H1 (cell line): ENCODE data around the gene AIG1. TPM values are rescaled to one million over a fixed set of nuclear protein-coding genes. Genes with fewer than 3 reads are reported as not detected.

ENCODE experiments used
- CTCF ChIA-PET: fragments of 300-600 bp; sonication (Branson Sonifier 250); formaldehyde crosslinking; loops from one replicate; lab custom pipeline; 2021; ENCODE audit not compliant: partially characterized antibody; lab: Charles Lee
- POLR2A ChIA-PET: fragments of 300-600 bp; sonication (Branson Sonifier 250); formaldehyde crosslinking; loops from one replicate; lab custom pipeline; 2021; ENCODE audit warnings: inconsistent platforms; ENCODE audit not compliant: partially characterized antibody; lab: Charles Lee
- DNase-seq, 2 experiments: peaks; one replicate each; pipeline versions ENCODE4 v3.0.0 to v3.0.0-alpha.2; 2010 to 2022; ENCODE audit warnings: low spot score in 2 of 2, low read depth in 1 of 2, mixed read lengths in 1 of 2
- FAIRE-seq: peaks from 2 replicates; lab custom pipeline; 2011; peaks lifted over from hg19 to GRCh38; lab: Jason Lieb, UNC
- H2AFZ ChIP-seq: 2 replicates; pipeline ENCODE4 v1.8.1; 2012; ENCODE audit warnings: low read length, inconsistent platforms
- H2AK5ac ChIP-seq: 2 replicates; pipeline ENCODE4 v1.6.1; 2013; ENCODE audit warnings: low read depth, low read length
- H2BK120ac ChIP-seq: replicated peaks from 2 replicates; pipeline ENCODE3; 2013; ENCODE audit warnings: low read depth, low read length, inconsistent platforms
- H2BK12ac ChIP-seq: 2 replicates; pipeline ENCODE4 v1.6.1; 2013; ENCODE audit warnings: low read depth, low read length
- H2BK15ac ChIP-seq: 2 replicates; pipeline ENCODE4 v1.6.1; 2013; ENCODE audit warnings: low read length
- H2BK20ac ChIP-seq: 2 replicates; pipeline ENCODE4 v1.6.1; 2013; ENCODE audit warnings: low read length
- H2BK5ac ChIP-seq: 2 replicates; pipeline ENCODE4 v1.6.1; 2013; ENCODE audit warnings: low read depth, low read length
- H3K14ac ChIP-seq: 2 replicates; pipeline ENCODE4 v1.6.1; 2013; ENCODE audit warnings: inconsistent platforms; ENCODE audit not compliant: insufficient read length
- H3K18ac ChIP-seq: 2 replicates; pipeline ENCODE4 v1.6.1; 2013; ENCODE audit warnings: low read length; ENCODE audit errors: extremely low read depth
- H3K23ac ChIP-seq: 2 replicates; pipeline ENCODE4 v1.6.1; 2013; ENCODE audit warnings: inconsistent platforms; ENCODE audit not compliant: insufficient read length
- H3K23me2 ChIP-seq: 2 replicates; pipeline ENCODE4 v1.6.1; 2013; ENCODE audit warnings: low read depth, low read length
- H3K27ac ChIP-seq: 2 replicates; pipeline ENCODE4 v1.6.1; 2011; ENCODE audit warnings: low read depth, low read length, inconsistent platforms
- H3K27me3 ChIP-seq, 4 experiments: replicated peaks in 1 of 4; 1 replicate in 1 of 4; 2 replicates in 3 of 4; pipeline versions ENCODE4 v1.6.1 to v1.8.1; 2011 to 2013; ENCODE audit warnings: low read length in 3 of 4, mild to moderate bottlenecking in 3 of 4, inconsistent platforms in 2 of 4, mixed read lengths in 2 of 4, moderate library complexity in 1 of 4; ENCODE audit not compliant: control insufficient read depth in 3 of 4, insufficient read depth in 3 of 4; ENCODE audit errors: extremely low read depth in 1 of 4
- H3K36me3 ChIP-seq, 4 experiments: 2 replicates each; pipeline versions ENCODE4 v1.6.1 to v1.8.1; 2011 to 2013; ENCODE audit warnings: mild to moderate bottlenecking in 4 of 4, low read length in 3 of 4, moderate library complexity in 2 of 4, control low read depth in 1 of 4, inconsistent platforms in 1 of 4; ENCODE audit not compliant: insufficient read depth in 4 of 4, control insufficient read depth in 2 of 4
- H3K4ac ChIP-seq: replicated peaks from 2 replicates; pipeline ENCODE3; 2013; ENCODE audit warnings: low read length, low read depth, mixed read lengths, inconsistent platforms; ENCODE audit not compliant: insufficient read length
- H3K4me1 ChIP-seq, 4 experiments: replicated peaks in 1 of 4; 1 replicate in 1 of 4; 2 replicates in 3 of 4; pipeline versions ENCODE4 v1.6.1 to v1.8.1; 2011 to 2013; ENCODE audit warnings: low read length in 3 of 4, inconsistent platforms in 2 of 4, mixed read lengths in 1 of 4; ENCODE audit not compliant: insufficient read depth in 4 of 4, control insufficient read depth in 3 of 4
- H3K4me2 ChIP-seq, 2 experiments: 2 replicates each; pipeline versions ENCODE4 v1.6.1 to v1.8.1; 2011 to 2013; ENCODE audit warnings: low read depth in 2 of 2, low read length in 2 of 2, control low read depth in 1 of 2, inconsistent platforms in 1 of 2, mild to moderate bottlenecking in 1 of 2; ENCODE audit not compliant: insufficient read depth in 1 of 2
- H3K4me3 ChIP-seq, 4 experiments: fragments of 200-600, 300-600 bp in 1 of 4; sonication (generic), shearing (Covaris generic), sonication (Bioruptor Twin) in 1 of 4; 2 replicates each; pipeline versions ENCODE4 v1.5.1 to v1.8.1; 2011 to 2016; ENCODE audit warnings: low read length in 4 of 4, low read depth in 3 of 4, control low read depth in 2 of 4, inconsistent platforms in 2 of 4, mild to moderate bottlenecking in 2 of 4, mixed read lengths in 1 of 4, moderate library complexity in 1 of 4; ENCODE audit not compliant: insufficient read depth in 2 of 4; ENCODE audit errors: extremely low read depth in 1 of 4
- H3K56ac ChIP-seq: replicated peaks from 2 replicates; pipeline ENCODE3; 2013; ENCODE audit warnings: low read depth, mild to moderate bottlenecking, mixed read lengths, low read length, inconsistent platforms; ENCODE audit not compliant: insufficient read length
- H3K79me1 ChIP-seq: 2 replicates; pipeline ENCODE4 v1.6.1; 2013; ENCODE audit warnings: low read depth, low read length, control low read depth
- H3K79me2 ChIP-seq, 2 experiments: 2 replicates each; pipeline versions ENCODE4 v1.6.1 to v1.8.1; 2012 to 2013; ENCODE audit warnings: low read length in 2 of 2, mild to moderate bottlenecking in 2 of 2, inconsistent platforms in 1 of 2; ENCODE audit not compliant: insufficient read depth in 2 of 2, control insufficient read depth in 1 of 2
- H3K9ac ChIP-seq, 4 experiments: replicated peaks in 1 of 4; 1 replicate in 1 of 4; 2 replicates in 3 of 4; pipeline versions ENCODE4 v1.6.1 to v1.8.1; 2011 to 2013; ENCODE audit warnings: low read depth in 3 of 4, low read length in 3 of 4, control low read depth in 2 of 4, mild to moderate bottlenecking in 2 of 4, moderate library complexity in 2 of 4, inconsistent platforms in 1 of 4; ENCODE audit errors: extremely low read depth in 1 of 4
- H3K9me3 ChIP-seq, 2 experiments: 2 replicates each; pipeline versions ENCODE4 v1.6.1 to v1.8.1; 2012 to 2013; ENCODE audit warnings: mild to moderate bottlenecking in 2 of 2, moderate library complexity in 2 of 2, control low read depth in 1 of 2, inconsistent platforms in 1 of 2, low read depth in 1 of 2, low read length in 1 of 2, mixed read lengths in 1 of 2; ENCODE audit not compliant: insufficient read depth in 2 of 2
- H4K20me1 ChIP-seq, 2 experiments: replicated peaks in 1 of 2; 2 replicates each; pipeline versions ENCODE3 to v1.8.1; 2011 to 2013; ENCODE audit warnings: inconsistent platforms in 2 of 2, low read length in 2 of 2, mild to moderate bottlenecking in 1 of 2; ENCODE audit not compliant: insufficient read depth in 2 of 2, control insufficient read depth in 1 of 2
- H4K5ac ChIP-seq: 2 replicates; pipeline ENCODE4 v1.6.1; 2013; ENCODE audit warnings: low read length, low read depth, mixed read lengths, inconsistent platforms; ENCODE audit not compliant: insufficient read length
- H4K8ac ChIP-seq: 2 replicates; pipeline ENCODE4 v1.8.0; 2013; ENCODE audit warnings: mild to moderate bottlenecking, moderate library complexity, low read length, inconsistent platforms; ENCODE audit not compliant: insufficient read depth; ENCODE audit errors: extremely low read depth
- H4K91ac ChIP-seq: replicated peaks from 2 replicates; pipeline ENCODE3; 2013; ENCODE audit warnings: low read length, mixed read lengths, inconsistent platforms; ENCODE audit not compliant: insufficient read length
- HDAC2 ChIP-seq, 2 experiments: fragments of 300-600 bp in 1 of 2; sonication (generic) in 1 of 2; IDR thresholded peaks; 2 replicates each; pipeline ENCODE4 v1.6.1; 2011 to 2012; ENCODE audit warnings: low read depth in 2 of 2, low read length in 2 of 2, mild to moderate bottlenecking in 2 of 2, moderate library complexity in 2 of 2, borderline replicate concordance in 1 of 2, inconsistent platforms in 1 of 2
- SRF ChIP-seq: IDR thresholded peaks from 2 replicates; pipeline ENCODE4 v1.6.1; 2011; ENCODE audit warnings: mild to moderate bottlenecking, low read depth, low read length, moderate library complexity
- TBP ChIP-seq: IDR thresholded peaks from 2 replicates; pipeline ENCODE4 v1.6.1; 2011; ENCODE audit warnings: low read depth, low read length, improper control_type of control experiment
- WGBS, 2 experiments: shearing (Covaris generic) in 1 of 2; methylation state at CpG; one replicate each; pipeline versions ENCODE4 v1.1.6 to v1.1.7; 2013 to 2015; ENCODE audit warnings: low lambda C conversion rate in 2 of 2, mixed read lengths in 2 of 2, inconsistent platforms in 1 of 2, low coverage in 1 of 2, missing lambda C conversion rate in 1 of 2; ENCODE audit not compliant: insufficient replicate concordance in 2 of 2, insufficient coverage in 1 of 2, insufficient read length in 1 of 2; ENCODE audit errors: extremely low coverage in 1 of 2, missing lambda C conversion rate in 1 of 2; 5-methylcytosine and 5-hydroxymethylcytosine counted together
- polyA plus RNA-seq, 7 experiments: library from polyadenylated mRNA; depleted of rRNA in 3 of 7; stranded (reverse) in 5 of 7; unstranded in 2 of 7; fragments of >200 nt in 5 of 7; fragments of 200-250 nt in 2 of 7; gene quantifications; 1 replicate in 5 of 7; 2 replicates in 1 of 7; 4 replicates in 1 of 7; pipeline versions ENCODE4 v1.2.1 to v1.2.3, GENCODE V29; 2011 to 2013; ENCODE audit warnings: missing spikeins in 2 of 7, mixed read lengths in 2 of 7
- total RNA-seq: library from RNA; stranded (reverse); fragmentation: NEBNext Ultra II Directional; extraction: Animal tissue kit (Norgen Biotek cat#: 25700); gene quantifications from 2 replicates; pipeline ENCODE4 v1.2.1, GENCODE V29; 2021

The AIG1 gene
- total and polyA plus RNA-seq, 2 of the 8 experiments (the other 6 are each of a cell fraction or from before 2014, with no cell fraction given) = 56.6 to 58.4 TPM

GRCh38 chr6:143264986-143265764, 204.5 kb downstream of the AIG1 start:
- Histone ChIP-seq H2AFZ (0 out of 2 replicates have a peak overlapping the region, but pooled peaks have one; percentile 9), H4K8ac (no peak overlapping the region), H2BK15ac (no peak overlapping the region), H3K79me2 (no peaks in the 10 kb centered on the region), H4K5ac (peak overlapping the region; percentile 23), H4K91ac (no peak overlapping the region), H3K27me3 (no peaks in the 10 kb centered on the region), H3K36me3 (no peaks in the 10 kb centered on the region), H2BK5ac (0 out of 2 replicates have a peak overlapping the region, but pooled peaks have one; percentile 40), H2AK5ac (no peak overlapping the region), H3K9ac (no peak overlapping the region; a peak in 2 of 7 replicates)
- no peak for DNase-seq
- CTCF ChIA-PET = interaction anchor here (0.6 to 1.3 kb wide), 2 partner anchors 72 to 676 kb away, joined by 3 to 5 read pairs; no protein-coding TSS in a partner anchor
- TF ChIP-seq SRF (no peak), HDAC2 (IDR thresholded peaks at IDR 0.05; ENCODE audit: borderline replicate concordance in 1 of 2, low read depth in 2 of 2, low read length in 2 of 2) (no peak), TBP (no peak)
- TF ChIP-seq, all 59 proteins: peak for 0
- FAIRE-seq = peak; percentile 73
- peaks cover 0 to 10% (median 5%) of the 10 kb centered on the region in 4 experiments for H3K4me1 ChIP-seq
- H3K79me1 ChIP-seq = no peaks in the 10 kb centered on the region
- POLR2A ChIA-PET = no interaction called here
- H3K18ac ChIP-seq = 0 out of 2 replicates have a peak overlapping the region, but pooled peaks have one; percentile 9
- H3K4ac ChIP-seq = no peak overlapping the region
- H2BK12ac ChIP-seq = no peak overlapping the region
- H3K9me3 ChIP-seq = no peaks in the 10 kb centered on the region
- H3K27ac ChIP-seq = no peak overlapping the region
- H3K56ac ChIP-seq = no peak overlapping the region
- H3K23ac ChIP-seq = no peak overlapping the region
- H3K4me2 ChIP-seq = peak overlapping the region; percentile 10 to 46; a peak in 2 of 4 replicates
- H4K20me1 ChIP-seq = no peaks in the 10 kb centered on the region
- H2BK20ac ChIP-seq = no peak overlapping the region; the same call in 1 of the 2 replicates
- WGBS, 2 experiments = 53% methylated on average over 4 of the region's 4 CpGs; no CpG with 5 or more reads in 1 of the 2 experiments
- H3K14ac ChIP-seq = no peak overlapping the region
- H3K23me2 ChIP-seq = no peaks in the 10 kb centered on the region
- peak overlapping the region in 1 of 4 experiments; percentile 10; a peak in 1 of 8 replicates for H3K4me3 ChIP-seq
- peak overlapping the region; percentile 9 for H2BK120ac ChIP-seq
